Neural cell (in vitro differentiated cells): ENCODE data around the gene CKM. TPM values are rescaled to one million over a fixed set of nuclear protein-coding genes. Genes with fewer than 3 reads are reported as not detected.

Experiments used
- H2AFZ ChIP-seq: fragments of 200-600, 300-800 bp; sonication (generic), shearing (Covaris generic); 2 replicates; pipeline ENCODE4 v1.6.0; 2014; ENCODE audit warnings: low read depth, mild to moderate bottlenecking, antibody characterized with exemption, low read length, moderate library complexity
- H3F3A ChIP-seq: fragments of 200-600 bp; shearing (Covaris generic); 2 replicates; pipeline ENCODE4 v1.6.1; 2016; ENCODE audit warnings: mild to moderate bottlenecking, moderate library complexity, mixed read lengths, antibody characterized with exemption, low read length; ENCODE audit not compliant: insufficient read depth, poor library complexity, severe bottlenecking
- H3K27ac ChIP-seq: fragments of 200-600, 300-800 bp; sonication (generic), shearing (Covaris generic); 2 replicates; pipeline ENCODE4 v1.5.1; 2014; ENCODE audit warnings: mild to moderate bottlenecking, low read length, moderate library complexity
- H3K27me3 ChIP-seq: fragments of 300-800, 200-600 bp; sonication (generic), shearing (Covaris generic); 2 replicates; pipeline ENCODE4 v1.6.0; 2014; ENCODE audit warnings: mild to moderate bottlenecking, low read depth, low read length, moderate library complexity; ENCODE audit not compliant: insufficient read depth
- H3K36me3 ChIP-seq: fragments of 300-800, 200-600 bp; sonication (generic), shearing (Covaris generic); 2 replicates; pipeline ENCODE4 v1.5.1; 2014; ENCODE audit warnings: mild to moderate bottlenecking, antibody characterized with exemption, low read length, moderate library complexity; ENCODE audit not compliant: insufficient read depth
- H3K4me2 ChIP-seq: fragments of 300-800, 200-600 bp; sonication (generic), shearing (Covaris generic); 2 replicates; pipeline ENCODE4 v1.6.0; 2014; ENCODE audit warnings: mild to moderate bottlenecking, low read length
- H3K4me3 ChIP-seq: fragments of 300-800, 200-600 bp; sonication (generic), shearing (Covaris generic); 2 replicates; pipeline ENCODE4 v1.5.1; 2014; ENCODE audit warnings: mild to moderate bottlenecking, low read length, moderate library complexity
- H3K79me2 ChIP-seq: fragments of 200-600 bp; shearing (Covaris generic); replicated peaks from 2 replicates; pipeline ENCODE4 v1.6.0; 2014; ENCODE audit warnings: mild to moderate bottlenecking, low read length, moderate library complexity; ENCODE audit not compliant: insufficient read depth
- H3K9ac ChIP-seq: fragments of 300-800, 200-600 bp; sonication (generic), shearing (Covaris generic); 2 replicates; pipeline ENCODE4 v1.6.1; 2016; ENCODE audit warnings: mild to moderate bottlenecking, low read length, mixed read lengths
- H3K9me2 ChIP-seq: fragments of 200-600 bp; shearing (Covaris generic); 2 replicates; pipeline ENCODE4 v1.6.1; 2016; ENCODE audit warnings: mild to moderate bottlenecking, low read length, mixed read lengths; ENCODE audit not compliant: insufficient read depth
- H3K9me3 ChIP-seq: fragments of 200-600, 300-800 bp; sonication (generic), shearing (Covaris generic); 2 replicates; pipeline ENCODE4 v1.6.1; 2016; ENCODE audit warnings: mild to moderate bottlenecking, mixed run types, low read length, moderate library complexity, mixed read lengths
- H4K20me1 ChIP-seq: fragments of 200-600 bp; shearing (Covaris generic); 2 replicates; pipeline ENCODE4 v1.6.1; 2016; ENCODE audit warnings: mild to moderate bottlenecking, mixed run types; ENCODE audit not compliant: insufficient read depth
- CTCF ChIP-seq: fragments of 450-650 bp; IDR thresholded peaks from 2 replicates; pipeline ENCODE4 v1.5.1; 2014; ENCODE audit warnings: antibody characterized with exemption, mild to moderate bottlenecking, moderate library complexity; ENCODE audit not compliant: poor library complexity, severe bottlenecking
- EP300 ChIP-seq: fragments of 450-650 bp; conservative IDR thresholded peaks from 2 replicates; pipeline ENCODE4 v1.6.1; 2014; ENCODE audit warnings: antibody characterized with exemption, mild to moderate bottlenecking, moderate library complexity; ENCODE audit not compliant: poor library complexity, severe bottlenecking
- EZH2 ChIP-seq: fragments of 200-600, 300-800 bp; shearing (Covaris generic), sonication (generic); IDR thresholded peaks from 2 replicates; pipeline ENCODE4 v1.6.1; 2014; ENCODE audit warnings: antibody characterized with exemption, low read length, borderline replicate concordance, mild to moderate bottlenecking; ENCODE audit not compliant: insufficient read depth, poor library complexity, severe bottlenecking
- MXI1 ChIP-seq: fragments of 450-650 bp; conservative IDR thresholded peaks from 2 replicates; pipeline ENCODE4 v1.6.1; 2014; ENCODE audit warnings: antibody characterized with exemption, mild to moderate bottlenecking; ENCODE audit not compliant: poor library complexity, severe bottlenecking
- POLR2AphosphoS5 ChIP-seq: IDR thresholded peaks from 2 replicates; pipeline ENCODE4 v1.6.1; 2012
- RAD21 ChIP-seq: fragments of 450-650 bp; conservative IDR thresholded peaks from 2 replicates; pipeline ENCODE4 v1.6.1; 2014; ENCODE audit warnings: antibody characterized with exemption, mild to moderate bottlenecking, moderate library complexity
- REST ChIP-seq: IDR thresholded peaks from 2 replicates; pipeline ENCODE4 v1.6.1; 2012; ENCODE audit warnings: borderline replicate concordance
- SMC3 ChIP-seq: fragments of 450-650 bp; conservative IDR thresholded peaks from 2 replicates; pipeline ENCODE4 v1.6.1; 2014; ENCODE audit warnings: antibody characterized with exemption, mild to moderate bottlenecking, moderate library complexity; ENCODE audit not compliant: poor library complexity
- TAF1 ChIP-seq: IDR thresholded peaks from 2 replicates; pipeline ENCODE4 v1.6.1; 2012; ENCODE audit warnings: low read depth
- polyA plus RNA-seq: library from polyadenylated mRNA; depleted of rRNA; stranded (reverse); fragments of >200 nt; gene quantifications from 2 replicates; pipeline ENCODE4 v1.2.3, GENCODE V29; 2014

Gene CKM
- polyA plus RNA-seq, 1 donor from 2014 or later = 0.14 TPM

GRCh38 chr19:45346449-45346848, 23.8 kb upstream of the CKM start:
- H3F3A ChIP-seq = no peaks in the 10 kb centered on the region
- H3K27me3 ChIP-seq = peaks cover 8% of the 10 kb centered on the region
- H3K9ac ChIP-seq = no peak overlapping the region
- H3K9me3 ChIP-seq = no peaks in the 10 kb centered on the region
- H2AFZ ChIP-seq = no peak overlapping the region
- no peak overlapping the region for H3K4me3 ChIP-seq
- no peaks in the 10 kb centered on the region for H3K36me3 ChIP-seq
- H3K4me2 ChIP-seq = no peak overlapping the region
- TF ChIP-seq POLR2AphosphoS5 (no peak), SMC3 (no peak), CTCF (no peak), RAD21 (no peak), EP300 (no peak), MXI1 (no peak), TAF1 (no peak), EZH2 (no peak), REST (no peak)
- no peaks in the 10 kb centered on the region for H3K79me2 ChIP-seq
- H3K27ac ChIP-seq = no peak overlapping the region
- H3K9me2 ChIP-seq = no peaks in the 10 kb centered on the region
- no peaks in the 10 kb centered on the region for H4K20me1 ChIP-seq

GRCh38 chr19:45345506-45345860, 22.8 kb upstream of the CKM start:
- Histone ChIP-seq H3F3A (no peaks in the 10 kb centered on the region), H3K27me3 (peaks cover 18% of the 10 kb centered on the region), H2AFZ (no peak overlapping the region), H4K20me1 (no peaks in the 10 kb centered on the region), H3K27ac (no peak overlapping the region), H3K79me2 (no peaks in the 10 kb centered on the region), H3K4me2 (no peak overlapping the region), H3K4me3 (no peak overlapping the region), H3K9me3 (no peaks in the 10 kb centered on the region), H3K36me3 (no peaks in the 10 kb centered on the region), H3K9ac (no peak overlapping the region), H3K9me2 (no peaks in the 10 kb centered on the region)
- TF ChIP-seq RAD21 = no peak
- TF ChIP-seq POLR2AphosphoS5 = no peak
